GM18519 (cell line): ENCODE data around the gene NR4A1.

Experiments used
- ATAC-seq: cut with Tn5 transposase; IDR thresholded peaks from one replicate; pipeline ENCODE4 v1.9.1; 2021; ENCODE audit warnings: mild to moderate bottlenecking, moderate library complexity; ENCODE audit not compliant: unreplicated experiment, low FRiP score

The NR4A1 gene

DNA sequence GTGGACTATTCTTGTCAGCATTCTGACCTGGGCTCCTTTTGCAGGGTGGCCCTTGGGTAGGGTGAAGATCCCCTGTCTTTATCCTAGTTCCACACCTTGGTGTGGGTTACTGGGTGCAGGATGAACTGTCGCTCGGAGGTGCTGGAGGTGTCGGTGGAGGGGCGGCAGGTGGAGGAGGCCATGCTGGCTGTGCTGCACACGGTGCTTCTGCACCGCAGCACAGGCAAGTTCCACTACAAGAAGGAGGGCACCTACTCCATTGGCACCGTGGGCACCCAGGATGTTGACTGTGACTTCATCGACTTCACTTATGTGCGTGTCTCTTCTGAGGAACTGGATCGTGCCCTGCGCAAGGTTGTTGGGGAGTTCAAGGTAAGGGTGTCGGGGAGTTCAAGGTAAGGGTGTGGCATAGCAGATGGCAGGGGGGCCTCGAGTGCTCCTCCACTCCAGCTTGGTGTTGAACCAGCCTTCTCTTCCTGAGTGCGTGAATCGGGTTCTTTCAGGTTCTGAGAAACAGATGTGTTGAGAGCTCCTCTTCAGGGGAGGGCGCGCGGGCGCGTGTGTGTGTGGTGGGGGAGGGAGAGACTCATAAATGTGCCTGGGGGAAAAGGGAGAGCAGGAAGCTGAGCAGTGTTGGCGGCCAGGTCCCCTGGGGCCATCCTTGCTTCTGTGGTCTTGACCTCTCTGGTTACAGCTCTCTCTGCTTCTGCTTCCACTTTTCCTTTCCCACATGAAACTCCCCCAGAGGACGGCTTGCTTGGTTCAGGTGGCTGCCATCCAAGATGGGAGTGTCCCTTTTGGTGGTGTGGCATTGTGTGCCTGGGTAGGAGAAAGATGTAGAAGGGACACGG is 22.5 kb downstream of the NR4A1 start:
- ATAC-seq = no peak

DNA sequence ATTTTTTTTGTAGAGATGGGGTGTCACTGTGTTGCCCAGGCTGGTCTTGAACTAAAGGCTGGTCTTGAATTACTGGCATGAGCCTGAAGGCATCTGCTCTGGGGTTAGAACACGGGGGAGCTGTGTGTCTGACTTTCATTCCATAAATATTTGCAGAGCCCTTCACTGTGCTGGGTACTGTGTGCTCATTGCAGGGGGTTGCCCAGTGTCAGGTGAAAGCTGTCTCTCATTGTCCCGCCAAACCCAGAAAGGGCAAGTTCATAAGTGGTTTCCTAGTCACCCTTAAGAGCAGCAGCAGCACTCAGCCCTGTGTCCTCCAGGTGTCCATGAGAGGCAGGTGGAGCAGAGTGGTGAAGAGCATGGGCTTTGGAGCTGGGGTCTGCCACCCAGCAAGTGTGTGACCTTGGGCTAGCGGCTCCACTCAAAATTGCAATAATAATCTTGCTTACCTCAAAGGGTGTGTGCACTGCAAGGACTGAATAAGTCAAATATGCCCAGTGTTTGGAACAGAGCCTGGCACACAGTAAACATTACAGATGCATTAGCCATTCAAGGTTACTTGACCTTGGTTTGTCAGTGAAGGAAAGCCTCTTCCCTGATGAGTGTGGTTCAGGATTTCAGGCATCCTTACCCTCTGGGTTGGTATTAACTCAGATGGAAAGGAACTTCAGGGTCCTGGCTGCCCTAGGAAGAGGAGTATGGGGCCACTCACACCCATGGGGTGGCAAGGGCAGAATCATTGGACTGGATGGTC is 23.9 kb downstream of the NR4A1 start:
- no peak for ATAC-seq

- no peak for ATAC-seq
Measured at GRCh38 chr12:52076811-52077210, 25.6 kb downstream of the NR4A1 start.

GRCh38 chr12:52078276-52078675 is 27.0 kb downstream of the NR4A1 start:
- ATAC-seq = no peak

- no peak for ATAC-seq
Measured at GRCh38 chr12:52079576-52080402, 28.5 kb downstream of the NR4A1 start, which contains the start of gene SMIM41. TSS of gene SMIM41 (plus strand) at chr12:52079704. CDS start at chr12:52079780, 76 bp downstream.

DNA sequence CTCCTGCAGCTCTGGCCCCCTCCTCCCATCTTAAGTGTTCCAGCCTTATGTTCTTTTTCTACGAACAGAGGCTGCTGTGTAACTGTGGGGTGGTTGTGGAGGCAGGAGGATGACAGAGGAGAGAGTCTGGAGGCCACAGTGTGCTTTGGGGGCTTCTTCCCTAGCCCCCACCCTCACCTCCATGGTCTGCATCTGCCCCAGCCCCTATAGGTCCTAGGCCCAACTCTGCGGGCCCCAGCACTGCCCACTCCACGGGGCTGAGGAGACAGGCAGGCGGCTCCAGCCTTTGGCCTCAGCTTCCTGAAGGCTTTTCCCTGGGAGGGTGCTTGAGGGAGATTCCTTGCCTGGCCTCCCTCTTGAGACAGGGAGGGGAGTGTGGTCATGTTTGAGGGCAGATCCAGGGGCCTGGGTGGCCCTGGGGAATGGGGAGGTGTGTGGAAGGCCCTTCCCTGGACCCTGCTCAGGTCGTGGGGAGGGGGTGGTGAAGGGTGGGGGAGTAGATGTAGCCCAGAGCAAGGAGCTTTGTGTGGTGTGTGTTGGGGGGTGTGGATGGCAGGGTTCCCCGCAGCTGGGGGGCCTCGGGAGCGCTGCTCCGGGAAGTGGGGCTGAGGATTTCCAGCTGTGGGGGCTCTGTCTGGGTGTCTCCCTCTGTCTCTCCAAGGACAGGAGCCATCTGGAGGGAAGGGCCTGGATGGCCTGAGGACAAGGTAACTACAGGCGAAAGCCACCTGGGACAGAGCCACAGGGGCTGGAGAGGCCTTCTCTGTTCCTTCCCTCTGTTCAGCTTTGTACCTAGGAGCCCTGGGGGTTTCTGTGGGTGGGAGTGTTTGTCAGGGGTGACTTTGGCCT is 29.4 kb downstream of the NR4A1 start:
- ATAC-seq = no peak

GRCh38 chr12:52081263-52081733 is 30.1 kb downstream of the NR4A1 start:
- ATAC-seq = no peak

DNA sequence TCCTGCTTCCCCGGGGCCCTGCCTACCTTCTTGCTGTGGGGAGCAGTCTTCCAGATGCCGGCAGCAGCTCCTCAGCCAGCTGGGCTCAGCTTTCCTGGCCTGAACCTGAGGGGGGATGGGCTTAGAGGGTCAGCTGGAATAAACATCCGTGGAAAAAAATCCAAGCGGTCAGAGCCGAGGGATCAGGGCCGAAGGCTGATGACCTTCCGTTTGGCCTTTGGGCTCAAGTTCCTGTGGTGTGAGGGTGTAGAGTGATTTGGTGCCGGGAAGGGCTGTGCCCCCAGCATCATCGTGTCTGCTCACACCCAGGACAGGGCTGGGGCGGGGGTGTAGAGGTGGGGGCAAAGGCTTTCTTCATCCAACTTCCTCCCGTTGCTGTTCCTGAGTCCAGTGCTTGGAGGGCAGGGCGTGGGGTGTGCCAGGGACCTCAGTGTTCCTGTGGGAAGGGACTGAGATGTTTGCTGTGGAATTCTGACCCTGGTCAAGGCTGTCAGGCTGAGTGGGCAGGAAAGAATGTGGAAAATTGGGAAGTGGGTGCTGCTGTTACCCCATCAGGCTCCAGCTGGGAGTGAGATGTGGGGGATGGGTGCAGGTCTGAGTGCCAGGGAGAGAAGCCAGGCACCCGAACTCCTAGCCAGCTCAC is 30.9 kb downstream of the NR4A1 start:
- ATAC-seq = no peak

GRCh38 chr12:52082669-52082987 is 31.4 kb downstream of the NR4A1 start:
- no peak for ATAC-seq

GRCh38 chr12:52082988-52083637 is 31.9 kb downstream of the NR4A1 start:
- ATAC-seq = no peak

DNA sequence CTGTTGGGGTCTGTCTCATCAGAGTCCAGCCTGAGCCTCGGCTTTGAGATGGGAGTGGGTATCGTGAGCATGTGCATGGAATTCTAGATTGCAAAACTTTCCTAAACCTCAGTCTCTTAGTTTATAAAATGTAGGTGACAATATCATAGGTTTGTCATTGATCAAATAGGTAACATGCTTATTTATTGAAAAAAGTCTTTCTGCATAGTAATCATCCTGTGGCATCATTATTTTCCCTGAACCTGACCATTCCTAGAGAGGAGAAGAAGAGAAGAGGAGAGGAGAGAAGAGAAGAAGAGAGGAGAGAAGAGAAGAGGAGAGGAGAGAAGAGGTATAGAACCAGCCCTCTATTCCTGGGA is 32.4 kb downstream of the NR4A1 start:
- ATAC-seq = no peak

DNA sequence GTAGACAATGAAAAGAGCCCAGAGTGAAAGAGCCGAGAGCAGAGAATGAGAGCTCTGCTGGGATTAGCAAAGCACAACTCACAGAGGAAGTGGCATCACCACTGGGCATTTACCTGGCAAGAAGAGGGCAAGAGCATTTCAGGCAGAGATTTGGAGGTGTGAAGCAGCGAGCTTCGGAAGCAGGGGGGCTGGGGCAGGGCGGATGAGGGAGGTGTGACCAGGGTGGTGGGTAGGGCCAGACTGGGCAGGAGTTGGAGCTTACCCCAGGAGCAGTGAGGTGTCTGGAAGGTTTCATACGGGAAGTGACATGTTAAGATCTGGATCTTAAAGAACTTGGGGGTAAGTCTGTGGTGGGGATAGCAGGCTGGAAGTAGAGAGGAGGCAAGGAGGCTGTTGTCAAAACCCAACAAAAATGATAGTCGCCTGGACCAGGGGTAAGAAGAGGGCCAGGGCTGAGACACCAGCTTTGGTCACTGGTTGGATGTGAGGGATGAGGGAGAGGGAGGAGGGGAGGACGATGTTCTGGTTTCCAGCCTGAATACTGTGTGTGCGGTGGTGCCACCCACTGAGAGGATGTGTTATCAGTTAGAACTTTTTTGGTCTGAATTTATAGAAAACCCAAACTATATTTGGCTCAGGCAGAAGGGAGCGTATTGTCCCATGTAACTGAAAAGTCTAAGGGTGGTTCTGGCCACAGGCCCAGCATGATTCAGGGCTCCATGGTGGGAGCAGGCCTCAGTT is 33.4 kb downstream of the NR4A1 start:
- no peak for ATAC-seq

- ATAC-seq = no peak
Measured at GRCh38 chr12:52085682-52086180, 34.5 kb downstream of the NR4A1 start.

- ATAC-seq = no peak
Measured at GRCh38 chr12:52086366-52086765, 35.1 kb downstream of the NR4A1 start.

GRCh38 chr12:52086944-52087835 is 35.9 kb downstream of the NR4A1 start:
- no peak for ATAC-seq

GRCh38 chr12:52087961-52088820 is 36.9 kb downstream of the NR4A1 start:
- ATAC-seq = no peak
